Omental fat pad (tissue), 4 donors: ENCODE results near the gene LRR1. TPM values are rescaled to one million over a fixed set of nuclear protein-coding genes. Genes with fewer than 3 reads are reported as not detected.

Source experiments
- ATAC-seq: fragments of 150-250 bp; one replicate; pipeline ENCODE4 v1.9.1; 2016; ENCODE audit warnings: mild to moderate bottlenecking, moderate library complexity; ENCODE audit not compliant: low FRiP score
- DNase-seq: peaks from one replicate; pipeline ENCODE4 v3.0.0-alpha.2; 2019; ENCODE audit warnings: low spot score
- CTCF ChIP-seq, 3 donors: fragments of 450-650 bp; IDR thresholded peaks; one replicate each; pipeline ENCODE4 v1.5.1; 2016 to 2017; ENCODE audit warnings: antibody characterized with exemption in 3 of 3, mild to moderate bottlenecking in 3 of 3, moderate library complexity in 2 of 3
- total RNA-seq, 4 donors: library from RNA; depleted of rRNA; stranded (reverse); fragments of >200 nt; gene quantifications; one replicate each; pipeline ENCODE4 v1.1.0, GENCODE V29; 2016

Gene LRR1
- total RNA-seq, 4 donors from 2014 or later, result 5.0 to 15.6 (median 8.1) TPM

DNA sequence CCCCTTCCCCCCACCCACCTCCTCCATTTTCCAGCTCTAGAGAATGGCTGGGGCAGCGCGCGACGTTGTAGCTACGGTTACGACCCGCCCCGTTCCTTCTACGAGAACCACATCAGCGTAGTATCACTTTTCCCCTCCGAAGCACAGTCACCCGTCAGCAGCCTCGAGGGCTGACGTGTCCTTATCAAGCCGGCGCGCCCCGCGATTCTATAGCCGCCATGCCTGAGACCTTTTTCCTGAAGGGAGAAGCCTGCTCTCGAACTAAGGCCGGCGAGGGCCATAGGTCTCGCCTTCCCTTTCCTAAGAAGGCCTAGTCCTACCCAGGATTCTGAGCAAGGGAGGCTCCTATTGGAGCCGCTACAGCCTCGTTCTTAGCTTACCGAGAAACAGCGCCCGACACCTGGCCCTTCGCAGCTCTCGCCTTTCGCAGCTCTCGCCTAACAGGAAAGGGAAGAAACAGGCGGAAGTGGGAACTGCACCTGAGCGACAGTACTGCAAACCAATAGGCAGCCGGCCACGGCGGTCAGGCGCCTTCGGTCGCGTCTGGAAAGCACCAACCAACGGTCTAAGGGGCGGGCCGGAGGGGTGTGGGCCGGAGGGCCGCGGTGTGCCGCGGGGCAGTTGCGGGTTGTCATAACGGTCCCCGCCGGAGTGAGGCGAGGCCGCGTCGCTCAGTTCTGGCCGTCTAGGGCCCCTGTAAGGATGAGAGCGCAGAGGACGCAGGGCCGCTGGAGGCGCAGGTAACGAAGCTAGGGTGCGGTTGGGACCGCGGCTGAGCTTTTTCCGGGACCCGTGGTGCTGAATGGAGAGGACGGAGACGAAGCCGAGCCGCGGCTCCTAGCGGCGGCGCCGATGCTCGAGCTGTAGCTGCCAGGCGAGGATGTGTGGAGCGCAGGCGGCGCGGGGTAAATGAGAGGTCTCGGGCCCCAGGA is 21.7 kb downstream of the LRR1 start, which contains the start of the genes MGAT2 and RPL36AL:
TSS of gene MGAT2 (plus strand) at position 618 of the 932 bp plus-strand sequence. CDS start 470 bp downstream, outside the sequence.
TSS of gene RPL36AL (minus strand) at position 445 of the 932 bp plus-strand sequence. CDS start 1,522 bp downstream, outside the sequence.
- no peak for TF ChIP-seq CTCF (IDR thresholded peaks at IDR 0.05)
- ATAC-seq (peak; percentile 100), DNase-seq (peak; percentile 82)

- no peak for TF ChIP-seq CTCF (IDR thresholded peaks at IDR 0.05)
Measured at GRCh38 chr14:49621114-49621881, 22.6 kb downstream of the LRR1 start.

GRCh38 chr14:49622022-49622607 is 23.4 kb downstream of the LRR1 start:
- no peak for TF ChIP-seq CTCF (IDR thresholded peaks at IDR 0.05)
- ATAC-seq (no peak), DNase-seq (no peak)

More at GRCh38 chr14:49621114-49621881, 22.6 kb downstream of the LRR1 start:
- ATAC-seq, result peak; percentile 21
- DNase-seq, result no peak

DNA sequence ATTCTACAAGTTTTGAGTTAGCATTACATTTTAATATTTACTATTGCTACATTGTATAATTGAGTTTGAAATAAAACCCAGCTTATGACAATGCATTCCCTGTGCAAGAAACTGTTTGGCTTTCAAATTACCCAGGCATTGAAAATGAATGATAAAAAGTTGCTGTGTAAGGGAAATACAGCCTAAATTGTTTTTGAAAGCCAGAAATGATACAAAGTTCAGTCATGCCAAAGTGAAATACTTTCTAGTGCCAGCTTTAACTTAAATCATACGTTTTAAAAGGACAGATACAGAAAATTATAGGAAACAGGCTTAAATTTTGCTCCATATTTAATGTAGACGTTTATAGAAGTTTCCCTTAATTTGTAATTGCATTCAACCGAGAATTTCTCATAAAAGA is 24.6 kb downstream of the LRR1 start:
- DNase-seq (no peak), ATAC-seq (no peak)
- no peak for TF ChIP-seq CTCF (IDR thresholded peaks at IDR 0.05)

DNA sequence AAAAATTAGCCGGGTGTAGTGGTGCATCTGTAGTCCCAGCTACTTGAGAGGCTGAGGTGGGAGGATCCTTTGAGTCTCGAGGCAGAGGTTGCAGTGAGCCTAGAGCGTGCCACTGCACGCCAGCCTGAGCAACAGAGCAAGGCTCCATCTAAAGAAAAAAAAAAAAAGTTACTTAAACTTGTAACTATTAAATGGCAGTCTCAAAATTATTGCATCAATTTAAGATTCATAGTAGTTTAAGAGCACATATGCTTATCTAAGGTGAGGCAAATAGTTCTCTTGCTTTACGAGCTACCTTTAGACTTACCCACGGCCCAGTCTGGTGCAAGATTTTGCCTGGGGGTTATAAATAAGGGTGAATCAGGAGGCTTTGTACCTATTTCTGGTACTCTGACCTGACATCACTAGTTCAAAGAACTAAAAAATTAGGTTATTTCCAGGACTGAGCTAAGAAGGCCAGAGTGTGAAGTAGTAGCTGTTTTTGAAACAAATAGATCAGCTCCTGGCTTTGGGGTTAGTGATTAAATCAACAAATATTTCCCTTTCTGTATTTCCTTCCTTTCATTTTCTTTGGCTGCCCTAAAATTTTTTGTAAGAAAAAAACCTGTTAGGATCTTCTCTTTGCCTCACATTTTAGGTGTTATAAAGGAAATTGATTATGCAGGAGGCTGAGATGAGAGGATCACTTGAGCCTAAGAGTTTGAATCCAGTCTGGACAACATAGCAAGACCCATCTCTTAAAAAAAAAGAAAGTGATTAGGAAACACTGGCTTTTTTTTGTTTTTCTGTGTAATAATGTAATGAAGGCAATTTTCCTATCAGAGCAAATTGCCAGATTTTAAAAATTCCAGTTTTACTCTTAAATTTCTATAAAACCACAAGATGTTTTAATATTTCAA is 25.4 kb downstream of the LRR1 start:
- DNase-seq (no peak), ATAC-seq (no peak)
- TF ChIP-seq CTCF (IDR thresholded peaks at IDR 0.05), result no peak
